CMK (cell line): ENCODE results near the gene RPS15.

Experiments used
- DNase-seq: peaks from one replicate; pipeline ENCODE4 v3.0.0-alpha.2; 2010; ENCODE audit warnings: low read depth

Gene RPS15

GRCh38 chr19:1487576-1488281 lies 49.5 kb downstream of the RPS15 start:
- no peak for DNase-seq

DNA sequence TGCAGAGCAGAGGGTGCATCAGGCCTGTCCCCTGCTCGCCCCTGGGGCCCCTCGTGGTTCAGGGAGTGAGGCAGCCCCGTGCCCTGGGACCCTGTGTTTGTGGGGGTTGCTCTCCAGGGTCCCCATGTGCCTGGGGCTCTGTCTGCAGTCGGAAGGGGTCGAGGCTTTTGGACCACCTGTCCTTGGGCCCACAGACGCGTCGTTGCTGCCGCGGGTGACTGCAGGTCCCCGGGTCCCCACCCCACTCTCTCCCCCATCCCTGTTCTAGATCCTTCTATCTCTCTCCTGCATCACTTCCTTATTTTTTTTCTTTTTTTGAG lies 50.0 kb downstream of the RPS15 start:
- DNase-seq, result no peak

DNA sequence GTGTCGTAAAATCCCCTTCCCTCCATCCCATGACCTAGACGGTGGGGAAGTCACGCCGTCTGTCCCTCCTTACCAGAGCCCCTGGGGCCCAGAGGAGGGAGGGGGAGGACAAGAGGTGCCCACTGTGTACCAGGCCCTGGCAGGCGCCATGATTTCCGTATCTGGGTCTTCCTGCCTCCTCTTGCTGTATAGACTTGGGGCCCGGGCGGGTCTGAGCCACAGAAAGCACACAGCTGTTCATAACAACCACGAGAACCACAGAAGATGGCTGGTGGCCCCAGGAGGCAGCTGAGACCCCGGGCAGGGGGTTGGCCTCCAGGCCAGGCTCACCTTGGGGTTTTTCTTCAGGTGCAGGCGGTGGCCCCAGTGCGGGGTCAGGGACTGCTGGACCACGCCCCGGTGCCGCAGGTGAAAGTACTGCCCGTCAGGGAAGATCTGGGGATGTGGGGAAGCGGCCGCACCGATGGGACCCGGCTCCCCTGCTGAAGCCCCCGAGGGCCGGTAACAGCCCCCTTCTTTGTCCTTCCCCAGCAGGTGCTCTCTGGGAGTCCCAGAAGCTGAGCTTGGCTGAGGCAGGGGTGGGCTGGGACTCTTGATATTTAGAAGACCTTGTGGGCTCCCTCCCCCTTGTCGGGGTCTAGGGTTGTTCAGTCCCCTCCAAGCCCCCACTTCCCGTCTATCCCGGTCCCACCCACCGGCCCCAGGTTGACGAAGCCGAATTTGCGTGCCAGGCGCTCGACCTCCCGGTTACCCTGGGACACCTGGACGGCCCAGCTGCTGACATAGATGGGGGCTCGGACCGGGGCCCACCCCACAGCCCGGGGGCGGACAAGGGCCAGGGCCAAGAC lies 51.5 kb downstream of the RPS15 start:
- no peak for DNase-seq
